ENCODE measurements around the gene RDM1. TPM values are rescaled to one million over a fixed set of nuclear protein-coding genes. Genes with fewer than 3 reads are reported as not detected.
"Not testable (repeated sequence)": the region's sequence is repeated elsewhere in the genome, so short reads cannot be mapped to it uniquely, and the experiment has no call there.

RDM1 gene
- polyA plus RNA-seq, 1 of the 3 experiments (the other 2 are of a cell fraction) = 1.8 TPM

GRCh38 chr17:35942588-35943186 lies 12.1 kb upstream of the RDM1 start:
- no peaks in the 10 kb centered on the region for H3K79me2 ChIP-seq (ENCODE audit: insufficient read depth)
- no peaks in the 10 kb centered on the region for H3K36me3 ChIP-seq (replicated peaks in 1 of 2; ENCODE audit: control insufficient read depth in 1 of 2, insufficient read depth in 2 of 2, low read length in 1 of 2)
- no peaks in the 10 kb centered on the region for H3F3A ChIP-seq (replicated peaks; ENCODE audit: insufficient read depth)
- H2AFZ ChIP-seq (ENCODE audit: low read depth) = no peak overlapping the region
- H3K9me3 ChIP-seq = no peaks in the 10 kb centered on the region
- ChIA-PET POLR2A (no interaction called here), CTCF (no interaction called here)
- H4K20me1 ChIP-seq (ENCODE audit: insufficient read depth) = no peaks in the 10 kb centered on the region
- TF ChIP-seq MEF2A (IDR thresholded peaks at IDR 0.05; ENCODE audit: borderline replicate concordance, low read depth) (no peak), USF1 (IDR thresholded peaks at IDR 0.05; ENCODE audit: borderline replicate concordance, low read depth) (no peak), SMC3 (IDR thresholded peaks at IDR 0.05; ENCODE audit: low read depth, low read length) (no peak), EZH2phosphoT487 (IDR thresholded peaks at IDR 0.05; ENCODE audit: borderline replicate concordance, low read depth) (no peak), YY1 (IDR thresholded peaks at IDR 0.05; ENCODE audit: low read depth) (no peak), FOXM1 (IDR thresholded peaks at IDR 0.05; ENCODE audit: low read depth) (no peak), ELF1 (IDR thresholded peaks at IDR 0.05) (no peak), MXI1 (IDR thresholded peaks at IDR 0.05; ENCODE audit: low read depth, low read length) (no peak), CTCF (IDR thresholded peaks at IDR 0.05) (no peak), JUND (IDR thresholded peaks at IDR 0.05) (no peak), POLR2AphosphoS5 (IDR thresholded peaks at IDR 0.05; ENCODE audit: low read depth, low read length) (no peak), NFIC (IDR thresholded peaks at IDR 0.05; ENCODE audit: borderline replicate concordance) (no peak), ZBTB33 (IDR thresholded peaks at IDR 0.05; ENCODE audit: borderline replicate concordance, low read depth) (no peak), TCF12 (IDR thresholded peaks at IDR 0.05) (no peak), TEAD4 (IDR thresholded peaks at IDR 0.05; ENCODE audit: borderline replicate concordance, insufficient read depth) (no peak), PBX3 (IDR thresholded peaks at IDR 0.05) (no peak), TAF1 (IDR thresholded peaks at IDR 0.05; ENCODE audit: borderline replicate concordance, low read depth, low read length) (no peak), CHD2 (IDR thresholded peaks at IDR 0.05; ENCODE audit: low read length, partially characterized antibody) (no peak), FOXJ3 (CRISPR knock-in tag; IDR thresholded peaks at IDR 0.05) (no peak), FOSL2 (IDR thresholded peaks at IDR 0.05; ENCODE audit: borderline replicate concordance, low read depth) (no peak)
- peaks cover 6% of the 10 kb centered on the region; the same call in 1 of the 2 replicates for H3K27me3 ChIP-seq (ENCODE audit: insufficient read depth)
- H3K9ac ChIP-seq = no peak overlapping the region
- DNase-seq = no peak
- no peak overlapping the region for H3K4me2 ChIP-seq
- no peak overlapping the region for H3K27ac ChIP-seq (ENCODE audit: low read depth in 2 of 2, low read length in 1 of 2)
- no peaks in the 10 kb centered on the region for H3K9me2 ChIP-seq
- 49% methylated on average over 9 of the region's 9 CpGs for WGBS (ENCODE audit: low lambda C conversion rate)
- no peak overlapping the region for H3K4me3 ChIP-seq (ENCODE audit: low read depth in 2 of 2, low read length in 1 of 2)
- no peaks in the 10 kb centered on the region for H3K4me1 ChIP-seq (ENCODE audit: control insufficient read depth in 1 of 2, insufficient read depth in 2 of 2, low read depth in 1 of 2, low read length in 1 of 2)

GRCh38 chr17:35938492-35938891 lies 7.9 kb upstream of the RDM1 start:
- H3K9me3 ChIP-seq; H3K27me3 ChIP-seq (ENCODE audit: insufficient read depth); H3K79me2 ChIP-seq (ENCODE audit: insufficient read depth); H3K27ac ChIP-seq (ENCODE audit: low read depth in 2 of 2, low read length in 1 of 2); DNase-seq; CTCF ChIA-PET; H3K4me1 ChIP-seq (ENCODE audit: control insufficient read depth in 1 of 2, insufficient read depth in 2 of 2, low read depth in 1 of 2, low read length in 1 of 2); H3K36me3 ChIP-seq (replicated peaks in 1 of 2; ENCODE audit: control insufficient read depth in 1 of 2, insufficient read depth in 2 of 2, low read length in 1 of 2); H3K4me2 ChIP-seq; POLR2A ChIA-PET; H3K9me2 ChIP-seq; H3K4me3 ChIP-seq (ENCODE audit: low read depth in 2 of 2, low read length in 1 of 2); H2AFZ ChIP-seq (ENCODE audit: low read depth); H4K20me1 ChIP-seq (ENCODE audit: insufficient read depth); H3F3A ChIP-seq (replicated peaks; ENCODE audit: insufficient read depth); H3K9ac ChIP-seq: not testable (repeated sequence)
- WGBS (ENCODE audit: low lambda C conversion rate) = 79% methylated on average over 3 of the region's 3 CpGs
